ENCODE data around the gene CIRBP.

Gene CIRBP

DNA sequence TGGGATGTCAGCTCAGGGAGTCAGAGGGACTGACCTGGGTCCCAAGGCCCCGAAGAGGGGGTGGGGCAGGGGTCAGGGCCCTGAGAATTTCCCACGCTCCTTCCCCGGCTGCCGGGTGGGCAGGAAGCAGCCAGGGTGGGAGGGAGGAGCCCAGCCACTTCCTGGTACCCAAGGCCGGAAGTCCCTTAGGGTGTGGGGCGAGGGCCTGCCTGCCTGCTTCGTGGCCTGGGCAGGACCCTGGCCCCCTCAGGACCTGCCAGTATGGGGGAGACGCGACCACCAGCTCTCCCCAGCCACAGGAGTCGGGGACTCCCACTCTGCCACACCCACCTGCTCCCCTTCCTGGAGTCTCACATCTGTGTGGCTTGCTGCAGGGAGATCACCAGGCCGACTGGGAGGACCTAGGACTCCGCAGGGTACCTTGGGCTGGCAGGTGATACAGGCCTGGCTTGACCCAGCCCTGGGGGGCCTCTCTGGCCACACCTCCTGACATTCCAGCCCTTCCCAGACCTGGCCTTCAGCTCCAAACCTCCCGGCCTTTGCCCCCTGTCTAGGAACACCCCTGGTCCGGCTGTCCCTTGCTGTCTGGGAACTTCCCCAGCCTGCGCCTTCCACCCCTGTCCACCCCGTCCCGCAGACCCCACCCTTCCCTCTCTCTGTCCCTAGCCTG, 9.8 kb upstream of the CIRBP start:
- Histone ChIP-seq H3K27me3 (no peaks in the 10 kb centered on the region), H3K27ac (peak overlapping the region; percentile 93 to 95), H3K36me3 (peaks cover 29 to 42% (median 41%) of the 10 kb centered on the region in 3 donors), H3K9me3 (no peaks in the 10 kb centered on the region), H3K4me1 (peaks cover 10 to 80% (median 75%) of the 10 kb centered on the region in 4 donors), H3K4me3 (peak overlapping the region; percentile 13 to 31)
- peak; percentile 70 to 87 for DNase-seq
- TF ChIP-seq, protein P1, sequence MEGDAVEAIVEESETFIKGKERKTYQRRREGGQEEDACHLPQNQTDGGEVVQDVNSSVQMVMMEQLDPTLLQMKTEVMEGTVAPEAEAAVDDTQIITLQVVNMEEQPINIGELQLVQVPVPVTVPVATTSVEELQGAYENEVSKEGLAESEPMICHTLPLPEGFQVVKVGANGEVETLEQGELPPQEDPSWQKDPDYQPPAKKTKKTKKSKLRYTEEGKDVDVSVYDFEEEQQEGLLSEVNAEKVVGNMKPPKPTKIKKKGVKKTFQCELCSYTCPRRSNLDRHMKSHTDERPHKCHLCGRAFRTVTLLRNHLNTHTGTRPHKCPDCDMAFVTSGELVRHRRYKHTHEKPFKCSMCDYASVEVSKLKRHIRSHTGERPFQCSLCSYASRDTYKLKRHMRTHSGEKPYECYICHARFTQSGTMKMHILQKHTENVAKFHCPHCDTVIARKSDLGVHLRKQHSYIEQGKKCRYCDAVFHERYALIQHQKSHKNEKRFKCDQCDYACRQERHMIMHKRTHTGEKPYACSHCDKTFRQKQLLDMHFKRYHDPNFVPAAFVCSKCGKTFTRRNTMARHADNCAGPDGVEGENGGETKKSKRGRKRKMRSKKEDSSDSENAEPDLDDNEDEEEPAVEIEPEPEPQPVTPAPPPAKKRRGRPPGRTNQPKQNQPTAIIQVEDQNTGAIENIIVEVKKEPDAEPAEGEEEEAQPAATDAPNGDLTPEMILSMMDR (IDR thresholded peaks at IDR 0.05), result no peak
- intact Hi-C loops (cut with DNase I; ENCODE audit: low total_unique reads), result no loop called here

DNA sequence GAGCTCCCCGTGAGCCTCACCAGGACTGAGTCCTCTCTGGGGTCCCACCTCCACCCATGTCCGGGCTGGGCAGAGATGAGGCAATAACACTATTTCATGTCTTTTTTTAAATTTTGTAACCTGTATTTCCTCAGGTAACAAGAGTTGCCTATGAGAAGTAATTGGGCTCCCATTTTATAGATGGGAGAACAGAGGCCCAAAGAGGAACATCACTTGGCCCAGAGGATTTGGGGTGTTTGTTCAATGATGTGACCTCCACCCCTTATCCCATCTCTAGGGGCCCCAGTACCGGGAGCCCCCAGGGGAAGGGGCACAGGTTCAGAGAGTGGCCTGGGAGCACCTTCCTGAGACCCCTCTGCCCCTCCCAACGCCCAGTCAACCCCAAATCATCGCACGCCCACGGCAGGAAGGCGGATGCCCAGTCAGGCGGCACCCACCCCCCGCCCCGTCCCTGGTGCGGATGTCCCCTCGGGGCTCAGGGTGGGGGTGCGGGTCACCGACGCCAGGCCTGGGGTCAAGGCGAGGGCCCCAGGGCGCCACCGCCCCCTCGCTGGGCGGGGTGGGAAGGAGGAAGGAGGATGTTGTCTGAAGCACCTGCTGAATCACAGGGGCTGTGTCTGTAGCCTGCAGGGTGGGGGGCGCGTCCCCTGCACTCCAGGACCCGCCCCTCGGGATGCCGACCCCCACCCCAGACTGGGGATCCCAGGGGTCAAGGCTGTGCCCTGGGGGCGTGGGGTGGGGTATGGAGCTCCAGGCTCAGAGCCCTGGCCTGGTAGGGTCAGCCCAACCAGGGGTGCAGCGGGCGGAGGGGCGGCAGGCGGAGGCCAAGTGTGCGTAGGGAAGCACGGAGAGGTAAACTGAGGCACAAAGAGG, 9.0 kb upstream of the CIRBP start:
- Histone ChIP-seq H3K4me1 (peaks cover 10 to 77% (median 72%) of the 10 kb centered on the region in 4 donors), H3K9me3 (no peaks in the 10 kb centered on the region), H3K27ac (peak overlapping the region; percentile 93 to 95), H3K27me3 (no peaks in the 10 kb centered on the region), H3K36me3 (peaks cover 21 to 34% (median 33%) of the 10 kb centered on the region in 3 donors), H3K4me3 (peak overlapping the region; percentile 64 to 77)
- intact Hi-C loops (cut with DNase I; ENCODE audit: low total_unique reads), result no loop called here
- TF ChIP-seq, protein P1 (IDR thresholded peaks at IDR 0.05), result no peak
- peak in 1 of 2 donors; percentile 75 for DNase-seq

DNA sequence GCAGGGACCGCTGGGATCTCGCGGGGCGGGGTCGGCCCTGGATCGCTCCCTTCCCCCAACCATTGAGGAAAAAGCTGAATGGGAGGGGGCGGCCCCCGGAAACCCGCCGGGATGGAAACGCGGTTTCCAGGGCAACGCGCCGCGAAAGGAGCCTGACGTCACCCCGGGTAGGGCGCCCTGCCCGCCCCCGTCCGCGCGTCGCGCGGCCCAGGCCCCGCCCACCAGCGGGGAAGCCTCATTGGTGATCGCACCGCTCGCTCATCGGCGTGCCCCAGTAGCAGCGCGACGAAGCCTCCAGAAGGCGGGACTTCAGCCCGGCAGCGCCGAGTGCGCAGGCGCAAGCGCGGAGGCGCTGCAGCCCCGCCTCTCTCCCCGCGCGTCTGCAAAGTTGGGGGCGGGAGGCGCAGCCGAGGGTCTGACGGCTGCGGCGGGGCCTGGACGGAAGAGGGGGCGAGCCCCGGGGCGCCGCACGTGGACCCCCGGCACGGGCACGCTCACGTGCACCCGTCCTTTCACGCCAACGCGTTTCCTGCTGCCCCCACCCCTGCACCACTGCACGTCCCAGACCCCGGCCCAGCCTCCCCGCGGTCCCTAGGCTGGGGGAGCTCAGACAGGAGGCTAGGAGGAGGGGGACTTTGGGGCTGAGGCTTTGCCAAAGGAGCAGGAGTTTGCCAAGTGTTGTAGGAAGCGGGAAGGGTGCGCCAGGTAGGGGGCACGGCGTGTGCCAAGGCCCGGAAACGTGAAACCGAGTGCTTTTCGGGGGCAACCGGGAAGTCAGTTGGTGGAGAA, 8.2 kb upstream of the CIRBP start:
- peak overlapping the region; percentile 93 to 95 for H3K27ac ChIP-seq
- H3K4me1 ChIP-seq, result peaks cover 10 to 77% (median 72%) of the 10 kb centered on the region in 4 donors
- no peaks in the 10 kb centered on the region for H3K9me3 ChIP-seq

DNA sequence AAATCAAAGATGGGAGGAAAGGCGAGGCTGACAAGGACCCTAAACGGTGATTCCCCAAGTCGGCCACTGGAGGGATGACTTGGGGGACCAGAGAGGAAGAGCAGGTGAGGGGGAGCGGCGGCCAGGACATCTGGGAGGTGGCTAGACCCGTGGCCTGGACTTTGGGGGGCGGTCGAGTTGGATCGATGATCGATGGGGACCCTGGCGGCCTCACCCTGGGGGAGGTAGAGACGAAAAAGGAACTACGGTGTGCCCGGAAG, 7.7 kb upstream of the CIRBP start:
- Histone ChIP-seq H3K27ac (peak overlapping the region; percentile 93 to 95), H3K27me3 (no peaks in the 10 kb centered on the region), H3K36me3 (peaks cover 9 to 20% (median 19%) of the 10 kb centered on the region in 3 donors), H3K9me3 (no peaks in the 10 kb centered on the region), H3K4me3 (peak overlapping the region; percentile 64 to 77), H3K4me1 (peaks cover 10 to 81% (median 75%) of the 10 kb centered on the region in 4 donors)
- TF ChIP-seq, protein P1 (IDR thresholded peaks at IDR 0.05), result peak in 1 of 2 experiments; percentile 19
- intact Hi-C loops (cut with DNase I; ENCODE audit: low total_unique reads), result no loop called here
- no peak for DNase-seq

More for the DNA sequence above, 8.2 kb upstream of the CIRBP start:
- TF ChIP-seq, protein P1 (IDR thresholded peaks at IDR 0.05), result no peak
- intact Hi-C loops (cut with DNase I; ENCODE audit: low total_unique reads), result no loop called here
- H3K4me3 ChIP-seq, result peak overlapping the region; percentile 64 to 77
- H3K36me3 ChIP-seq, result peaks cover 13 to 26% (median 24%) of the 10 kb centered on the region in 3 donors
- DNase-seq, result peak; percentile 94 to 98
- no peaks in the 10 kb centered on the region for H3K27me3 ChIP-seq
